Heart right ventricle (tissue), 16 donors: ENCODE measurements around the gene ENTPD6. TPM values are rescaled to one million over a fixed set of nuclear protein-coding genes. Genes with fewer than 3 reads are reported as not detected.

Experiments used
- ATAC-seq, 8 donors: fragments of 200-7000 bp; cut with Tn5 transposase; one replicate each; pipeline ENCODE4 v1.9.1; 2020; ENCODE audit warnings: mild to moderate bottlenecking in 8 of 8, moderate library complexity in 8 of 8, moderate number of reproducible peaks in 1 of 8
- DNase-seq, 2 donors: peaks; one replicate each; pipeline ENCODE4 v3.0.0-alpha.2; 2020
- H3K27ac ChIP-seq, 10 donors: fragments of 200-600 bp; sonication (generic) in 2 of 10; one replicate each; pipeline versions ENCODE4 v1.5.0 to v1.8.0; 2020 to 2022; ENCODE audit warnings: mild to moderate bottlenecking in 3 of 10
- H3K27me3 ChIP-seq, 7 donors: fragments of 200-600 bp; one replicate each; pipeline ENCODE4 v1.8.0; 2021 to 2022; ENCODE audit warnings: mild to moderate bottlenecking in 2 of 7
- H3K36me3 ChIP-seq, 9 donors: fragments of 200-600 bp; sonication (generic) in 1 of 9; one replicate each; pipeline versions ENCODE4 v1.5.0 to v1.8.0; 2020 to 2022; ENCODE audit warnings: mild to moderate bottlenecking in 2 of 9
- H3K4me1 ChIP-seq, 9 donors: fragments of 200-600 bp; sonication (generic) in 1 of 9; one replicate each; pipeline versions ENCODE4 v1.5.0 to v1.8.0; 2020 to 2022; ENCODE audit warnings: mild to moderate bottlenecking in 4 of 9
- H3K4me3 ChIP-seq, 10 donors: fragments of 200-600 bp; sonication (generic) in 2 of 10; one replicate each; pipeline versions ENCODE4 v1.5.0 to v1.8.0; 2020 to 2022; ENCODE audit warnings: mild to moderate bottlenecking in 7 of 10, moderate library complexity in 2 of 10
- H3K9me3 ChIP-seq, 11 donors: fragments of 200-600 bp in 10 of 11; sonication (generic) in 2 of 11; one replicate each; pipeline versions ENCODE4 v1.5.0 to v1.8.0; 2013 to 2022; ENCODE audit warnings: mild to moderate bottlenecking in 2 of 11, control low read depth in 1 of 11, moderate library complexity in 1 of 11
- CTCF ChIP-seq, 9 donors: fragments of 200-600 bp; sonication (generic) in 2 of 9; IDR thresholded peaks; one replicate each; pipeline versions ENCODE4 v1.5.0 to v1.8.0; 2021 to 2022; ENCODE audit warnings: antibody characterized with exemption in 9 of 9, mild to moderate bottlenecking in 5 of 9, moderate library complexity in 1 of 9
- WGBS, 2 donors: extraction: QIAGEN DNeasy Blood & Tissue Kit; methylation state at CpG; one replicate each; pipeline ENCODE4 v1.1.7; 2013; ENCODE audit warnings: inconsistent platforms in 1 of 2; 5-methylcytosine and 5-hydroxymethylcytosine counted together
- intact Hi-C, 10 donors: fragments of 100-400 bp; cut with DNase I; formaldehyde crosslinking; loops; one replicate each; pipeline versions ENCODE4 v1.11.1 to v1.14.2; 2022
- polyA plus RNA-seq, 2 donors: library from polyadenylated mRNA; stranded (reverse); fragments of 200-250 nt; gene quantifications; one replicate each; pipeline ENCODE4 v1.2.3, GENCODE V29; 2013
- total RNA-seq, 10 donors: library from RNA; stranded (reverse); fragmentation: NEBNext Ultra II Directional in 3 of 10; extraction: Animal tissue kit (Norgen Biotek cat#: 25700) in 3 of 10; gene quantifications; one replicate each; pipeline versions ENCODE4 v1.2.1 to v1.2.4, GENCODE V29; 2021 to 2023
- donor health status: Arrhythmogenic right ventricular cardiomyopathy.
- donor health status: ischemic (EF 13 %, LVEDD 7.1; RV severe dilation, severe dysfunction).
- donor health status: healthy with polysubstance abuse.
- donor health status: DM: no; HTN: yes; CAD: no.
- donor health status: DM: no; HTN: no; CAD: no.
- donor health status: ischemic (EF 25% LVEDD 6.9; RV normal size, moderate dysfunction).
- donor health status: ischemic (EF 25% LVEDD 5.7; RV mildly dilated, moderate dysfunction).
- donor health status: healthy.
- donor health status: DM: yes; HTN: yes; CAD: no.
- donor health status: Ischemic cardiomyopathy.
- donor health status: ischemic (EF 35%, LVEDD 5.7; RV mildly dilated, moderate dysfunction).
- donor health status: nonischemic (EF 11% LVEDD 7.7; RV severe dilation, severe dysfunction).
- donor health status: DM: yes; HTN: yes; CAD: no.
- donor health status: PGD.
- donor health status: ischemic (EF 29% LVEDD 5.4; RV normal size, mild dysfunction).
- donor health status: nonischemic (EF 23%, LVEDD 6.1; RV moderate dilation, normal function).

Gene ENTPD6
- total and polyA plus RNA-seq, 12 donors = 54.6 to 167 (median 84.8) TPM

- Histone ChIP-seq H3K9me3 (no peaks in the 10 kb centered on the region), H3K36me3 (peaks cover 0 to 34% (median 5%) of the 10 kb centered on the region in 9 donors), H3K4me1 (peaks cover 18 to 91% (median 67%) of the 10 kb centered on the region in 9 donors), H3K4me3 (no peak overlapping the region), H3K27me3 (no peaks in the 10 kb centered on the region), H3K27ac (peak overlapping the region; percentile 77 to 94 (median 90))
- TF ChIP-seq CTCF (IDR thresholded peaks at IDR 0.05) = no peak
- intact Hi-C loops = loop anchor here in 2 of 10 donors (1.0 to 2.0 kb wide), 2 partner anchors 21 to 22 kb away; partner anchors contain the start of gene PYGB (in 1 of the 2)
- 42 to 53% methylated on average over 28 of the region's 28 CpGs for WGBS, 2 donors
- DNase-seq = peak; percentile 60 to 84
- peak; percentile 65 to 86 (median 74) for ATAC-seq
These were observed 31.2 kb downstream of the ENTPD6 start for GRCh38 chr20:25226433-25227316.

GRCh38 chr20:25227317-25227831, 31.9 kb downstream of the ENTPD6 start:
- 23 to 27% methylated on average over 12 of the region's 12 CpGs for WGBS, 2 donors
- Histone ChIP-seq H3K4me1 (peaks cover 17 to 84% (median 60%) of the 10 kb centered on the region in 9 donors), H3K27ac (peak overlapping the region; percentile 77 to 94 (median 90)), H3K9me3 (no peaks in the 10 kb centered on the region), H3K4me3 (no peak overlapping the region), H3K27me3 (no peaks in the 10 kb centered on the region), H3K36me3 (peaks cover 0 to 30% (median 5%) of the 10 kb centered on the region in 9 donors)
- ATAC-seq = peak; percentile 35 to 79 (median 68)
- no peak for TF ChIP-seq CTCF (IDR thresholded peaks at IDR 0.05)
- DNase-seq = peak in 1 of 2 donors; percentile 71
- intact Hi-C loops = loop anchor here in 2 of 10 donors (1.0 to 2.0 kb wide), 2 partner anchors 20 to 21 kb away; partner anchors contain the start of gene PYGB (in 1 of the 2)

DNA sequence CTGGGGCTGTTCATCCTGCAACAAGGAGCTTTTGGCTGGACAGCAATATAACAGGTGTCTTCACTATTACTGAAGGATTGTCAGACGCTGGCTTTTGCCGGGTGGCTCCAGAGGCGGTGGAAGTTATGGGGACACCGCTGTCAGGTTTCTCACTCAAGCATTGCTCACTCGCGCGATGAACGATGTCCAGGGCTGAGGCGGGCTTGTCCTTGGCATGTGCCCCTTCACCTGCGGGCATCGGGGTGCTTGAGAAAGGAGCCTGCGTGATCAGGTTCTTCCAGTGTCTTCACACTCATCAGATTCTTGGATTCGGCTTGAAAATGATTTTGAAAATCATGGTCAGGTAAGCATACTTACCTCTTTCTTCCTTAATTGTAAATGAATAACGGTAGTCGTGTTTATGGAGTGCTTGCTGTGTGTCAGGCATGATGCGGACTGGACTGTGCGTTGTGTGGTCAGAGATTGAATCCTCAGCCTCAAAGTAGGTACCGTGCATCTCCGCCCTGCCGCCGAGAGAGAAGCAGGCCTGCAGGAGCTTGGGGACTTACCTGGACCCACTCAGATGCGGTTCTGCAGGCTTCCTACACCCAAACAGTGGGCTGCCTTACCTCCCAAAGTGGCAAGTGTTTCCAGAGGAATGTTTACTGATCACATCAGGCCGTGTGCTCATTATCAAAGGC, 34.1 kb downstream of the ENTPD6 start:
- no peak for DNase-seq
- no peak for TF ChIP-seq CTCF (IDR thresholded peaks at IDR 0.05)
- Histone ChIP-seq H3K27ac (peak overlapping the region in 9 of 10 donors; percentile 15 to 94 (median 90)), H3K9me3 (no peaks in the 10 kb centered on the region), H3K4me3 (no peak overlapping the region), H3K27me3 (no peaks in the 10 kb centered on the region), H3K4me1 (peaks cover 17 to 84% (median 63%) of the 10 kb centered on the region in 9 donors), H3K36me3 (peaks cover 0 to 15% (median 5%) of the 10 kb centered on the region in 9 donors)
- 81 to 82% methylated on average over 23 of the region's 23 CpGs for WGBS, 2 donors
- ATAC-seq = no peak
- intact Hi-C loops = loop anchor here in 1 of 10 donors (5.0 kb wide), 1 partner anchor 32 kb away; the partner anchor contains the start of gene ENTPD6
